GM12872 (cell line): ENCODE data around the gene TGFBR3L.

Source experiments
- TF ChIP-seq, protein P1 (sequence below): IDR thresholded peaks from 3 replicates; pipeline ENCODE4 v1.5.1; 2011; ENCODE audit warnings: low read depth, mild to moderate bottlenecking, low read length, moderate library complexity; ENCODE audit not compliant: insufficient read depth

TGFBR3L gene

DNA sequence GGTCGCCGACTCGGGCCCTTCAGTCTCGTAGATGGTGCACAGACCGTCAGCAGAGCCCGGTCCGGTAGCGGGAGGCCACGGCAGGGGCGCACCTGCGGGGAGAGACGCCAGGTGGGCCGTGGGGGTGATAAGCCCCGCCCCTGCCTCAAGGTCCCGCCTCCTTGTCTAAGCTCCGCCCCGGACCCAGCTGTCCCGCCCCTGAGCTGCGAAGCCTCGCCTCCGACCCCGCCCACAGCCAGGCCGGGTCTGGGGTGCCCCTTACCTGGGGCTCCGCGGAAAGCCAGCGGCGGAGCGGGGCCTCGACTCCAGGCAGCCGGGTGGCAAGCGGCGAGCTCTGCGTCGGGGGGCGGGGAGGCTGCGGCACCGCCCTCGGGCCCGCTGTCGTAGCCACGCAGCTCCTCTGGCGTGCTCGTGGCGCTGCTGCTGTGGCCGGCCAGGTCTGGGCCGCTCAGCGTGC is 45.1 kb upstream of the TGFBR3L start:
- TF ChIP-seq, protein P1, sequence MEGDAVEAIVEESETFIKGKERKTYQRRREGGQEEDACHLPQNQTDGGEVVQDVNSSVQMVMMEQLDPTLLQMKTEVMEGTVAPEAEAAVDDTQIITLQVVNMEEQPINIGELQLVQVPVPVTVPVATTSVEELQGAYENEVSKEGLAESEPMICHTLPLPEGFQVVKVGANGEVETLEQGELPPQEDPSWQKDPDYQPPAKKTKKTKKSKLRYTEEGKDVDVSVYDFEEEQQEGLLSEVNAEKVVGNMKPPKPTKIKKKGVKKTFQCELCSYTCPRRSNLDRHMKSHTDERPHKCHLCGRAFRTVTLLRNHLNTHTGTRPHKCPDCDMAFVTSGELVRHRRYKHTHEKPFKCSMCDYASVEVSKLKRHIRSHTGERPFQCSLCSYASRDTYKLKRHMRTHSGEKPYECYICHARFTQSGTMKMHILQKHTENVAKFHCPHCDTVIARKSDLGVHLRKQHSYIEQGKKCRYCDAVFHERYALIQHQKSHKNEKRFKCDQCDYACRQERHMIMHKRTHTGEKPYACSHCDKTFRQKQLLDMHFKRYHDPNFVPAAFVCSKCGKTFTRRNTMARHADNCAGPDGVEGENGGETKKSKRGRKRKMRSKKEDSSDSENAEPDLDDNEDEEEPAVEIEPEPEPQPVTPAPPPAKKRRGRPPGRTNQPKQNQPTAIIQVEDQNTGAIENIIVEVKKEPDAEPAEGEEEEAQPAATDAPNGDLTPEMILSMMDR = no peak

DNA sequence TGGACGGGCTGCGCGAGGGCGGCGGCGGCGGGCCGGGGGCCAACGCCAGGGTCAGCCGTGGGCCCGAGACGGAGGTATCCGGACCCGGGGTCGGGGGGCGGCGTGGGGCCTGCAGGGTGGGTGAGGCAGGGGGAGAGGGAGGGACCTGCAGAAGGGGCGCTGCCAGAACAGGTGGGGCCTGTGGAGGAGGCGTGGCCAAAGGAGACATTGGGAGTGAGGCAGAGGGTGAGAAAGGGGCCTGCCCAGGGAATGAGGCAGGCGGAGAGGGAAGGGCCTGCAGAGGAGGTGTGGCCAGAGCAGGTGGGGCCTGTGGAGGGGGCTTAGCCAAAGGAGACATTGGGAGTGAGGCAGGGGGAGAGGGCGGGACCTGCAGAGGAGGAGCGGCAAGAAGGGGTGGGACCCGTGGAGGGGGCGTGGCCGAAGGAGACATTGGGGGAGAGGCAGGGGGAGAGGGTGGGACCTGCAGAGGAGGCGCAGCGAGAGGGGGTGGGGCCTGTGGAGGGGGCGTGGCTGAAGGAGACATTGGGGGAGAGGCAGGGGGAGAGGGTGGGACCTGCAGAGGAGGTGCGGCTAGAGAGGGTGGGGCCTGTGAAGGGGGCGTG is 44.6 kb upstream of the TGFBR3L start:
- TF ChIP-seq, protein P1 = no peak

DNA sequence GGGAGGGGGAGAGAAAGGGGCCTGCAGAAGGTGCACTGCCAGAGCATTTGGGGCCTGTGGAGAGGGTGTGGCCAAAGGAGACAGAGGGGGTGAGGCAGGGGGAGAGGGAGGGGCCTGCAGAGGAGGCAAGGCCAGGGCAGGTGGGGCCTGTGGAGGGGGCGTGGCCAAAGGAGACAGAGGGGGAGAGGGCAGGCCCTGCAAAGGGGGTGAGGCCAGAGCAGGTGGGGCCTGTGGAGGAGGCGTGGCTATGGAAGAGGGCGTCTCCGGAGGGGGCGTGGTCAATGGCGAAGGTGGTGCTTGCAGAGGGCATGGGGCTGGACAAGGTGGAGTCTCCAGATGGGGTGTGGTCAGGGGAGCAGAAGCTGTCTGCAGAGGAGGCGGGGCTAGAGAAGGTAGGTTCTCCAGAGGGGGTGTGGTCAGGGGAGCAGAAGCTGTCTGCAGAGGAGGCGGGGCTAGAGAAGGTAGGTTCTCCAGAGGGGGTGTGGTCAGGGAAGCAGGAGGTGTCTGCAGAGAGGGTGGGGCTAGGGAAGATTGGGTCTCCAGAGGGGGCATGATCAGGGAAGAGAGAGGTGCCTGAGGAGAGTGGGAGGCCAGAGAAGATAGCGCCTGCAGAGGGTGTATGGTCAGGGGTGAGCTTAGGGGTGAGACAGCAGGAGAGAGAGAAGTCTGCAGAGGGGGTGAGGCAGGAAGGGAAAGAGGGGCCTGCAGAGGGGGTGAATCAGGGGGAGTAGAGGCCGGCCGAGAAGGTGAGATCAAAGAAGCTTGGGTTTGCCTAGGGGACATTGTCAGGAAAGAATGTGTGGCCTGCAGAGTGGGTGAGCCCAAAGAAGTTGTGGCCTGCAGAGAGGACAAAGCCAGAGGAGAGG is 43.8 kb upstream of the TGFBR3L start:
- TF ChIP-seq, protein P1 = no peak

DNA sequence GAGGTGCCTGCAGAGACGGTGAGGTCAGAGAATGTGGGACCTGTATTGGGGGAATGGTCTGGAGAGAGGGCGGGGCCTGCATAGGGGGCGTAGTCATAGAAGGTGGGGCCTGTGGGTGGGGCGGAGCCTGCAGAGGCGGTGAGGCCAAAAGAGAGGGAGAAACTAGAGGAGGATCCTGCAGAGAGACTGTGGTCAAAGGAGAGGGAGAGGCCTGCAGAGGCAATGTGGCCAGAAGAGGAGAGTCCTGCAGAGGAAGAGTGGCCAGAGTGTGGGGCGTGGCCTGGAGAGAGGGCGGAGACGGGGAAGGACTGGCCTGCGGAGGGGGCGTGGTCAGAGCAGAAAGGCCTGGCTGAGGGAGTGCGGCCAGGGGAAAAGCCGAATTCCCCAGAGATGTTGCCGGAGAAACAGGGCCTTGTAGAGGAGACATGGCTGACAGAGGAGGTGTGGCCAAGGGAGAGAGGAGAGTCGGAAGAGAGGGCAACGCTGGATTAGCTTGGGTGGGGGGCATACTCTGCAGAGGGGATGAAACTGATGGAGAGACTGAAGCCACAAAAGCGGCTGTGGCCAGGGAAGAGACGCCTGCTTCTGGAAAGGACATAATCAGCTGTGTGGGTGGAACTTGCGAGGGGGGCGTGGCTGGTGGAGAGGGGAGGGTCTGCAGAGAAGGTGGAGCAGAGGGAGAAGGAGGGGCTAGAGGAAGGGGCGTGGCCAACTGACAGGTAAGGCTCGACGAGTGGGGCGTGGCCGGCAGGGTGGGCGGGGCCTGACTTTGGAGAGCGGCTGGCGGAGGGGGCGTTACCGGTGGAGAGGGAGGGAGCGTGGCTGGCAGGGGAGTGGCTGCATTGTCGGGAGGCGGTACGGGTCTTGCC is 43.0 kb upstream of the TGFBR3L start:
- TF ChIP-seq, protein P1 = no peak

DNA sequence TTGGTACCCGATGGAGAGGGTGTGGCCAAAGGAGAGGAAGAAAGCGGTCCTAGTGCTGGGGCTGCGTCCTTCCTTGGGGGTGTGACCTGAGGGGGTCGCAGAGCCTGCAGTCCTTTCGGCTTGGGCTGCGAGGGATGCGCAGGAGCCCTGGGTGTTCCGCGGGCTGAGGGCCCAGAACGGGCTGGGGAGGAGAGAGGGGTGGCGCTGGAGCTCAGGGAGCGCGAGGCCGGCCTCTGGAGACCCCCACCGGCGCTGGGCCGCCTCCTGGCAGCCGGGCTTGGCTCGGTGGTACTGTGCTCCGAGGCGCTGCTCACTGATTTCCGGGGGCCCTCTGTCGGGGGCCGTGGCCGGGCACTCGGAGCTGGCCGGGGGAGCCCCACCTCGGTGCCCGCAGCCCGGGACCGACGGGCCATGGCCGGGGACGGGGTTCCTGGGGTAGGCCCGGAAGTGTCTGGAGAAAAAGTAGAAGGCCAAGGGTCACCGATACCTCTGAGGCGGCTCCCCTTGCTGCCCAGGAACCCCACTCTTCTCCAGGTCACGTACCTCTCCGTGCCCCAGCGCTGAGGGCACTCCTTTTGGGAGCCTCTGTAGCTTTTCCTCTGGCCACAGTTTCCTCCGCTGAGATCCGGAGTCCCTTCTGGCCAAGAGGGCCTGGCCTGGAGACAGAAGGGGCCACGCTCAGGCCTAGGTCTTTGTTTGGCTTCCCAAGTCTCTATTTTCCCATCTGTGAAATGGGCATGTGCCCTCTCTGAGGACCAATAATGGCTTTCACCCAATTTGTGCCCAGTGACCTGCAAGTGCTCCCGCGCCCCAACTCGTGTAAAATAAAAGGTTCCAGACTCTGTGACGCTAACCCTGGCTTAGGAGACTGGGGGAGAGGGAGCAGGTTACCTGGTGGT is 42.1 kb upstream of the TGFBR3L start:
- TF ChIP-seq, protein P1 = no peak

DNA sequence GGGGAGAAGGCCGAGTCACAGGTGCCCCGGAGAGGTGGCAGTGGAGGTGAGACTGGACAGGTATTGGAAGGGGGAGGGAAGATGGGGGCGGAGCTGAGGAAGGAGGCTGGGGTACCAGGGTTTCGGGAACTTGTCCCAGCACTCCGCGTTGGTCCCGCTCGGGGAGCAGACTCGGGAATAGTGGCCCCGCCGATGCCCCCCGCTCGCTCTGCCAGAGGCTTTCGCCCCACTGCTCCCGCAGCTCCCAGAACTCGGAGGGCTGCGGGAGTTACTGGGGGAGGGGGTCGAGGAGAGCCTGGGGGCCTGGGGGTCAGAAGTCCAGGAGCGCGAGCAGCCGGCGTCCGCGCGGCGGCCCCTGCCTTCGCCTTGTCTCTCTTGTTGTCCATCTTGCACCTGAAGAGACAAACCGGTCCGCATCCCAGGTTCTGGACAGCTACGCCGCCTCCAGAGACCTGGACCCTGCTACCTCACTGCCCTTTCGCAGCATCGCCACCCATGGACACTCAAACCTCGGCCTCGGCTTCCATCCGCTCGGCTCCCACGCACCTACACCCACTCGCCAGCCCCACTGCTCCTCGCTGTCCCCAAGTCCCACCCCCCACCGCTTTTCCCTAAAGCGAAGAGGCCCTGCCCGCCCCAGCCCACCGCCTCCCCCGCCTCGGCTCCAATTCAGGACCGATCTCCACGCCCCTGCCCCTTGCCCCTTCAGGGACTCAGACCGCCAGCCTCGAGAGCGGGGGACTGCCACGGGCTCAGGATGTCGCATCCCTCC is 41.1 kb upstream of the TGFBR3L start:
- TF ChIP-seq, protein P1 = no peak
